ENCODE results near the gene SHROOM1. TPM values are rescaled to one million over a fixed set of nuclear protein-coding genes. Genes with fewer than 3 reads are reported as not detected.

SHROOM1 gene
- total and polyA plus RNA-seq, 12 donors = 1.3 to 18.3 (median 5.3) TPM

- no peaks in the 10 kb centered on the region for H3K27me3 ChIP-seq
- H3K4me1 ChIP-seq (replicated peaks in 1 of 2) = no peaks in the 10 kb centered on the region
- 76 to 86% (median 79%) methylated on average over 2 of the region's 2 CpGs for WGBS, 4 donors
- H3K27ac ChIP-seq = no peak overlapping the region
- intact Hi-C loops (cut with DNase I) = no loop called here
- H3K36me3 ChIP-seq (replicated peaks in 1 of 2) = no peaks in the 10 kb centered on the region
- DNase-seq = no peak
- H3K9me3 ChIP-seq (replicated peaks in 1 of 3) = no peaks in the 10 kb centered on the region
- H3K4me3 ChIP-seq = no peak overlapping the region
- TF ChIP-seq POLR2A (IDR thresholded peaks at IDR 0.05) (no peak), CTCF (IDR thresholded peaks at IDR 0.05) (no peak)
Observed at GRCh38 chr5:132850066-132850465, 19.6 kb upstream of the SHROOM1 start.

GRCh38 chr5:132849347-132849746 lies 18.9 kb upstream of the SHROOM1 start:
- intact Hi-C loops (cut with DNase I) = no loop called here
- H3K27me3 ChIP-seq = no peaks in the 10 kb centered on the region
- no peak for TF ChIP-seq CTCF (IDR thresholded peaks at IDR 0.05)
- no peak for TF ChIP-seq POLR2A (IDR thresholded peaks at IDR 0.05)
- no peak overlapping the region for H3K4me3 ChIP-seq
- H3K4me1 ChIP-seq (replicated peaks in 1 of 2) = no peaks in the 10 kb centered on the region
- no peak for DNase-seq
- no peaks in the 10 kb centered on the region for H3K36me3 ChIP-seq (replicated peaks in 1 of 2)
- H3K9me3 ChIP-seq (replicated peaks in 1 of 3) = no peaks in the 10 kb centered on the region
- no peak overlapping the region for H3K27ac ChIP-seq
- 67 to 90% (median 86%) methylated on average over 1 of the region's 1 CpG for WGBS, 4 donors

GRCh38 chr5:132848270-132848669 lies 17.8 kb upstream of the SHROOM1 start:
- H3K36me3 ChIP-seq (replicated peaks in 1 of 2) = no peaks in the 10 kb centered on the region
- no peak overlapping the region for H3K4me3 ChIP-seq
- TF ChIP-seq POLR2A (IDR thresholded peaks at IDR 0.05) = no peak
- TF ChIP-seq CTCF (IDR thresholded peaks at IDR 0.05) = no peak
- no peaks in the 10 kb centered on the region for H3K27me3 ChIP-seq
- intact Hi-C loops (cut with DNase I) = no loop called here
- H3K27ac ChIP-seq = no peak overlapping the region
- H3K9me3 ChIP-seq (replicated peaks in 1 of 3) = no peaks in the 10 kb centered on the region
- no peaks in the 10 kb centered on the region for H3K4me1 ChIP-seq (replicated peaks in 1 of 2)
- DNase-seq = no peak
- 87 to 95% (median 89%) methylated on average over 8 of the region's 8 CpGs for WGBS, 4 donors

GRCh38 chr5:132841305-132841704 lies 10.9 kb upstream of the SHROOM1 start:
- peak in 1 of 7 donors; percentile 13 for DNase-seq
- intact Hi-C loops (cut with DNase I) = no loop called here
- Histone ChIP-seq H3K27ac (no peak overlapping the region), H3K36me3 (replicated peaks in 1 of 2) (no peaks in the 10 kb centered on the region), H3K4me3 (no peak overlapping the region), H3K9me3 (replicated peaks in 1 of 3) (no peaks in the 10 kb centered on the region), H3K4me1 (replicated peaks in 1 of 2) (no peaks in the 10 kb centered on the region), H3K27me3 (no peaks in the 10 kb centered on the region)
- WGBS, 4 donors = 68 to 82% (median 74%) methylated on average over 4 of the region's 4 CpGs
- no peak for TF ChIP-seq POLR2A (IDR thresholded peaks at IDR 0.05)
- TF ChIP-seq CTCF (IDR thresholded peaks at IDR 0.05) = no peak
